B cell (primary cell): ENCODE measurements around the gene ATP23. TPM values are rescaled to one million over a fixed set of nuclear protein-coding genes. Genes with fewer than 3 reads are reported as not detected.

ENCODE experiments used
- ATAC-seq: fragments of 200-7000 bp; cut with Tn5 transposase; one replicate; pipeline ENCODE4 v1.10.0; 2021; ENCODE audit warnings: low read depth, mild to moderate bottlenecking, moderate number of reproducible peaks, moderate library complexity
- CTCF ChIA-PET: fragments of 350-600 bp; sonication (Branson Sonifier 250); formaldehyde crosslinking; loops from one replicate; lab custom pipeline; 2021; ENCODE audit warnings: antibody characterized with exemption, inconsistent platforms; lab: Charles Lee
- POLR2A ChIA-PET: fragments of 350-600 bp; sonication (Branson Sonifier 250); formaldehyde crosslinking; loops from one replicate; lab custom pipeline; 2021; ENCODE audit warnings: antibody characterized with exemption; lab: Charles Lee
- DNase-seq: peaks from one replicate; pipeline ENCODE4 v3.0.0; 2013
- H2AFZ ChIP-seq: 2 replicates; pipeline ENCODE4 v1.6.1; 2012; ENCODE audit warnings: mild to moderate bottlenecking, low read depth, low read length; ENCODE audit not compliant: insufficient read depth, poor library complexity, severe bottlenecking
- H3K27ac ChIP-seq, 2 donors: 1 replicate in 1 of 2; 2 replicates in 1 of 2; pipeline ENCODE4 v1.5.1; 2012 to 2013; ENCODE audit warnings: low read length in 2 of 2, mild to moderate bottlenecking in 2 of 2, moderate library complexity in 1 of 2
- H3K27me3 ChIP-seq, 4 experiments: fragments of 200-600 bp in 1 of 4; sonication (generic) in 1 of 4; replicated peaks in 1 of 4; 1 replicate in 2 of 4; 2 replicates in 2 of 4; pipeline versions ENCODE4 v1.6.1 to v1.7.0; 2013 to 2016; ENCODE audit warnings: low read length in 3 of 4, mild to moderate bottlenecking in 2 of 4, mixed read lengths in 1 of 4, moderate library complexity in 1 of 4; ENCODE audit not compliant: insufficient read depth in 4 of 4, control insufficient read depth in 3 of 4; ENCODE audit errors: control extremely low read depth in 1 of 4
- H3K36me3 ChIP-seq, 2 experiments: replicated peaks in 1 of 2; 1 replicate in 1 of 2; 2 replicates in 1 of 2; pipeline versions ENCODE4 v1.6.1 to v1.7.1; 2013; ENCODE audit warnings: low read length in 1 of 2; ENCODE audit not compliant: insufficient read depth in 2 of 2, control insufficient read depth in 1 of 2; ENCODE audit errors: control extremely low read depth in 1 of 2, extremely low read depth in 1 of 2
- H3K4me1 ChIP-seq, 2 donors: fragments of 200-600 bp in 1 of 2; sonication (generic) in 1 of 2; 1 replicate in 1 of 2; 2 replicates in 1 of 2; pipeline versions ENCODE4 v1.5.1 to v1.6.1; 2013 to 2017; ENCODE audit warnings: low read length in 2 of 2; ENCODE audit not compliant: control insufficient read depth in 2 of 2, insufficient read depth in 2 of 2
- H3K4me2 ChIP-seq: replicated peaks from 2 replicates; pipeline ENCODE3; 2012; ENCODE audit warnings: mild to moderate bottlenecking, low read depth, low read length; ENCODE audit not compliant: poor library complexity, severe bottlenecking
- H3K4me3 ChIP-seq, 5 experiments: fragments of 200-600 bp in 1 of 5; sonication (generic) in 1 of 5; 1 replicate in 3 of 5; 2 replicates in 2 of 5; pipeline versions ENCODE4 v1.5.1 to v1.7.0; 2011 to 2016; ENCODE audit warnings: low read length in 4 of 5, mild to moderate bottlenecking in 4 of 5, low read depth in 2 of 5, control low read depth in 1 of 5, moderate library complexity in 1 of 5; ENCODE audit not compliant: insufficient read depth in 1 of 5; ENCODE audit errors: control extremely low read depth in 1 of 5, extremely low read depth in 1 of 5
- H3K79me2 ChIP-seq: fragments of 200-600 bp; sonication (generic); one replicate; pipeline ENCODE4 v1.6.0; 2016; ENCODE audit warnings: low read length; ENCODE audit not compliant: control insufficient read depth, insufficient read depth
- H3K9ac ChIP-seq: fragments of 200-600 bp; sonication (generic); 2 replicates; pipeline ENCODE4 v1.6.1; 2017; ENCODE audit warnings: mild to moderate bottlenecking, low read length, moderate library complexity
- H3K9me3 ChIP-seq, 3 donors: one replicate each; pipeline versions ENCODE4 v1.6.1 to v1.7.1; 2013; ENCODE audit warnings: low read length in 2 of 3; ENCODE audit not compliant: control insufficient read depth in 2 of 3, insufficient read depth in 1 of 3; ENCODE audit errors: control extremely low read depth in 1 of 3
- H4K20me1 ChIP-seq: 2 replicates; pipeline ENCODE4 v1.6.0; 2012; ENCODE audit warnings: mild to moderate bottlenecking, low read length; ENCODE audit not compliant: insufficient read depth, control insufficient read depth, poor library complexity, severe bottlenecking
- H3K27ac Mint-ChIP-seq: one replicate; pipeline ENCODE4 v1.8.0; 2021; ENCODE audit warnings: mixed read lengths
- H3K27me3 Mint-ChIP-seq: one replicate; pipeline ENCODE4 v1.8.0; 2021; ENCODE audit warnings: mixed read lengths
- H3K4me1 Mint-ChIP-seq: one replicate; pipeline ENCODE4 v1.8.0; 2021; ENCODE audit warnings: mixed read lengths
- H3K4me3 Mint-ChIP-seq: one replicate; pipeline ENCODE4 v1.8.0; 2021; ENCODE audit warnings: mixed read lengths
- H3K9me3 Mint-ChIP-seq: one replicate; pipeline ENCODE4 v1.8.0; 2022; ENCODE audit warnings: mixed read lengths; ENCODE audit not compliant: insufficient read depth
- EZH2 ChIP-seq: IDR thresholded peaks from 2 replicates; pipeline ENCODE4 v1.6.1; 2012; ENCODE audit warnings: borderline replicate concordance, low read depth, mild to moderate bottlenecking, moderate library complexity, low read length; ENCODE audit not compliant: insufficient read depth, poor library complexity, severe bottlenecking
- WGBS: methylation state at CpG from one replicate; pipeline ENCODE4 v1.1.5; 2013; ENCODE audit warnings: missing lambda C conversion rate; ENCODE audit not compliant: insufficient coverage; 5-methylcytosine and 5-hydroxymethylcytosine counted together
- intact Hi-C: fragments of 100-400 bp; cut with micrococcal nuclease; formaldehyde crosslinking; loops from one replicate; pipeline ENCODE4 v1.10.0; 2022
- polyA plus RNA-seq: library from polyadenylated mRNA; depleted of rRNA; stranded (reverse); fragments of >200 nt; gene quantifications from 2 replicates; pipeline ENCODE4 v1.2.3, GENCODE V29; 2012
- total RNA-seq, 2 donors: library from RNA; stranded (reverse); fragments of 120-200 nt in 1 of 2; gene quantifications; 1 replicate in 1 of 2; 2 replicates in 1 of 2; pipeline versions ENCODE4 v1.2.3 to v1.2.4, GENCODE V29; 2013 to 2022
- TF ChIP-seq, protein P1 (sequence below): fragments of 200-600 bp; IDR thresholded peaks from one replicate; pipeline ENCODE4 v1.8.0; 2022; ENCODE audit warnings: antibody characterized with exemption, mild to moderate bottlenecking

ATP23 gene
- total and polyA plus RNA-seq, 2 donors (not counting 1 experiment from before 2014, with no cell fraction given) = 6.2 to 16.3 TPM

DNA sequence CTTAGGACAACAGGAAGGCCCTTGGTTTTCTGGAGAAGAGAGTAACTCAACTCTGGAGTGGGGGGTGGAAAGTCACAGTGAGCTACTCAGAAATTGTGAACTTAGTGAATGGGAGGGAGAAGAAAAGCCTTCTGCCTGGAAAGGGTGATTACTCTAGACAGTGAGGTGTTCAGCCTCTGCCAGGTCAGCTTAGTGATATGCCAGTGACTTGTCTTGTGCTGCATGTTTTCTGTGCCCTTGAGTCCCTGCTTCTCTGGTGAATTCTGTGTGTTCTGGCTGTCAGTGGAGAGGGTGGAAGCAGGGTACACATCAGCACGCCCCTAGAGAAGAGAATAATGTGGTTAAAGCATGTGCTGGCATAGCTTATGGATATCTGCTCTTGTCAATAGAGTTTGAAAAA lies 13.4 kb downstream of the ATP23 start:
- H3K4me1 ChIP-seq = no peaks in the 10 kb centered on the region
- no peak overlapping the region for H3K9ac ChIP-seq
- TF ChIP-seq EZH2 = no peak
- TF ChIP-seq, protein P1, sequence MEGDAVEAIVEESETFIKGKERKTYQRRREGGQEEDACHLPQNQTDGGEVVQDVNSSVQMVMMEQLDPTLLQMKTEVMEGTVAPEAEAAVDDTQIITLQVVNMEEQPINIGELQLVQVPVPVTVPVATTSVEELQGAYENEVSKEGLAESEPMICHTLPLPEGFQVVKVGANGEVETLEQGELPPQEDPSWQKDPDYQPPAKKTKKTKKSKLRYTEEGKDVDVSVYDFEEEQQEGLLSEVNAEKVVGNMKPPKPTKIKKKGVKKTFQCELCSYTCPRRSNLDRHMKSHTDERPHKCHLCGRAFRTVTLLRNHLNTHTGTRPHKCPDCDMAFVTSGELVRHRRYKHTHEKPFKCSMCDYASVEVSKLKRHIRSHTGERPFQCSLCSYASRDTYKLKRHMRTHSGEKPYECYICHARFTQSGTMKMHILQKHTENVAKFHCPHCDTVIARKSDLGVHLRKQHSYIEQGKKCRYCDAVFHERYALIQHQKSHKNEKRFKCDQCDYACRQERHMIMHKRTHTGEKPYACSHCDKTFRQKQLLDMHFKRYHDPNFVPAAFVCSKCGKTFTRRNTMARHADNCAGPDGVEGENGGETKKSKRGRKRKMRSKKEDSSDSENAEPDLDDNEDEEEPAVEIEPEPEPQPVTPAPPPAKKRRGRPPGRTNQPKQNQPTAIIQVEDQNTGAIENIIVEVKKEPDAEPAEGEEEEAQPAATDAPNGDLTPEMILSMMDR = no peak
- Mint-ChIP-seq H3K27ac (no peak overlapping the region), H3K27me3 (no peaks in the 10 kb centered on the region), H3K9me3 (peaks cover 4% of the 10 kb centered on the region), H3K4me3 (no peak overlapping the region), H3K4me1 (no peaks in the 10 kb centered on the region)
- no peak overlapping the region for H3K4me3 ChIP-seq
- H2AFZ ChIP-seq = no peak overlapping the region
- peaks cover 0 to 8% of the 10 kb centered on the region in 2 experiments for H3K36me3 ChIP-seq
- intact Hi-C loops = no loop called here
- ChIA-PET CTCF (no interaction called here), POLR2A (no interaction called here)
- no peak overlapping the region for H3K4me2 ChIP-seq
- WGBS = no CpG with 5 or more reads among the region's 1 CpG
- no peaks in the 10 kb centered on the region for H3K27me3 ChIP-seq
- no peaks in the 10 kb centered on the region for H4K20me1 ChIP-seq
- ATAC-seq (no peak), DNase-seq (no peak)
- H3K9me3 ChIP-seq = peaks cover 0 to 10% (median 0%) of the 10 kb centered on the region in 3 donors
- no peaks in the 10 kb centered on the region for H3K79me2 ChIP-seq
- no peak overlapping the region for H3K27ac ChIP-seq

DNA sequence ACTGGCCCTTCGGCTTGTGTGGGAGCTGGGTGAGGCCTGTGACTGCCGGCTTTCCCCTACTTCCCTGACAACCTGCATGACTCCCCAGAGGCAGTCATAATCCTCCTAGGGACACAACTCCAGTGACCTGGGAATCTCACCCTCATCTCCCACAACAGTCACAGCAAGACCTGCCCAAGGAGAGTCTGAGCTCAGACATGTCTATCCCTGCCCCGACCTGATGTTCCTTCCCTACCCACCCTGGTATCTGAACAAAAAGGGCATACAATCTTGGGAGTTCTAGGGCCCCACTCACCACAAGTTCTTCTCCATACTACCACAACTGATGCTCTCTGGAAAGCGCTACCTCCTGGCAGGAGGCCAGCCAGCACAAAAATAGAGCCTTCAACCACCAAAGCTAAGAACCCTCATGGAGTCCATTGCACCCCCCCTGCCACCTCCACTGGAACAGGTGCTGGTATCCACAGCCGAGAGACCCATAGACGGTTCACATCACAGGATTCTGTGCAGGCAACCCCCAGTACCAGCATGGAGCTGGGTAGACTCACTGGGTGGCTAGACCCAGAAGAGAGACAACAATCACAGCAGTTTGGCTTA lies 16.8 kb downstream of the ATP23 start:
- H3K27me3 Mint-ChIP-seq = no peaks in the 10 kb centered on the region
- TF ChIP-seq EZH2 = no peak
- TF ChIP-seq, protein P1 = no peak
- peaks cover 0 to 8% of the 10 kb centered on the region in 2 experiments for H3K36me3 ChIP-seq
- H3K9me3 ChIP-seq = peaks cover 0 to 10% (median 2%) of the 10 kb centered on the region in 3 donors
- no peak overlapping the region for H3K27ac ChIP-seq
- CTCF ChIA-PET = no interaction called here
- no peak overlapping the region for H3K9ac ChIP-seq
- no peaks in the 10 kb centered on the region for H3K4me1 ChIP-seq
- H3K4me1 Mint-ChIP-seq = no peaks in the 10 kb centered on the region
- POLR2A ChIA-PET = no interaction called here
- peaks cover 21% of the 10 kb centered on the region for H3K9me3 Mint-ChIP-seq
- ATAC-seq = no peak
- intact Hi-C loops = no loop called here
- no peak overlapping the region for H2AFZ ChIP-seq
- no peak for DNase-seq
- no peak overlapping the region for H3K4me3 ChIP-seq
- no peak overlapping the region for H3K4me2 ChIP-seq
- no peak overlapping the region for H3K27ac Mint-ChIP-seq
- no peaks in the 10 kb centered on the region for H4K20me1 ChIP-seq
- H3K4me3 Mint-ChIP-seq = no peak overlapping the region
- 100% methylated on average over 5 of the region's 6 CpGs for WGBS
- H3K79me2 ChIP-seq = no peaks in the 10 kb centered on the region
- no peaks in the 10 kb centered on the region for H3K27me3 ChIP-seq
